ENCODE data around the gene SPECC1.
"Not testable (repeated sequence)": the region's sequence is repeated elsewhere in the genome, so short reads cannot be mapped to it uniquely, and the experiment has no call there.

GRCh38 chr17:20327739-20328138, 318.6 kb downstream of the SPECC1 start:
- TF ChIP-seq CTCF, EZH2 (IDR thresholded peaks at IDR 0.05): not testable (repeated sequence)
